Stromal cell of bone marrow (primary cell): ENCODE data around the gene BTBD16.

Experiments
- DNase-seq: peaks from one replicate; pipeline ENCODE4 v3.0.0-alpha.2; 2012; ENCODE audit warnings: low read depth

The BTBD16 gene

DNA sequence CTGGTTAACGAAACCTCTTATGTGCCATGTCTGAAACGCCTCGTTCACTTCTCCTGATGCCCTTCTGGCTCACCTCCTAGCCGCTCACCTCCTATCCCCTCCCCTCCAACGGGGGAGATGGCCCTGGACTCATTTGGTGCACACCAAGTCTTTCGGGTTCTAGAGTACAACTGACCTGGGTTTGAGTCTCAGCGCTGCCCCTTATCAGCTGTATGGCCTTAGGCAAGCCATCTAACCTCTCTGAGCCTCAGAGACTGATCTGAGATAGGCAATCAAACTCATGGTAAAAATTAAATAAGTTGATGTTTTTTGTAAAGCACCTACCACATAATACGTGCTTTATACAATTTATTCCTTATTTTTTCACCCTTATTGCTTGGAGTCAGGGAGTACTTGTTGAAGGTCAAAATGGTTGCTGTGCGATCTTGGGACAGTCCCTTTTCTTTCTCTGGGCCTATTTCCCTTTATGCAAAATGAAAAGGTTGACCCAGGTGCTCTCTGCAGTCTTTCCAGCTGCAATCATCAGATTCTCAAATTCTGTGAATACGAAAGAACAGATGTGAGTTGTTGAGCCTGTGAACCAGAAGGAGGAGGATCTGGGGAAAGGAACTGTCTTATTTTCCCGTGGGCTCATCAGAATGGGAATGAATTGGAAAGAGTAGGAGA, 72.2 kb downstream of the BTBD16 start:
- DNase-seq, result no peak

DNA sequence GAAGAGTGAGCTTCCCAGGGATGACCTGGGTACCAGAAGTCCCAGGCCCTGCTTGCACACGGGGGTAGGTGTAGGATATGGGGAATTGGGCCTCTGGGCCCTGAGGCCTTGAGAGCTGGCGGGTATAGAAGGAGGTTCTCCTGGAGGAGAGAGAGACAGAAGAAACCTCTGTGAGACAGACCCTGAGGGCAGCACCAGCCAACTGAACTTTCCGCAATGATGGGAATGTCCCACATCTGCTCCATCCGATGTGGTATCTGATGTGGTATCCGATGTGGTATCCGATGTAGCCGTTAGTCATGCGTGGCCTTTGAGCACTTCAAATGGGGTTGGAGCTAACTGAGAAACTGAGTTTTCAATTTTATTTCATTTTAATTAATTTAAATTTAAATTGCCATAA, 72.8 kb downstream of the BTBD16 start:
- DNase-seq, result no peak

DNA sequence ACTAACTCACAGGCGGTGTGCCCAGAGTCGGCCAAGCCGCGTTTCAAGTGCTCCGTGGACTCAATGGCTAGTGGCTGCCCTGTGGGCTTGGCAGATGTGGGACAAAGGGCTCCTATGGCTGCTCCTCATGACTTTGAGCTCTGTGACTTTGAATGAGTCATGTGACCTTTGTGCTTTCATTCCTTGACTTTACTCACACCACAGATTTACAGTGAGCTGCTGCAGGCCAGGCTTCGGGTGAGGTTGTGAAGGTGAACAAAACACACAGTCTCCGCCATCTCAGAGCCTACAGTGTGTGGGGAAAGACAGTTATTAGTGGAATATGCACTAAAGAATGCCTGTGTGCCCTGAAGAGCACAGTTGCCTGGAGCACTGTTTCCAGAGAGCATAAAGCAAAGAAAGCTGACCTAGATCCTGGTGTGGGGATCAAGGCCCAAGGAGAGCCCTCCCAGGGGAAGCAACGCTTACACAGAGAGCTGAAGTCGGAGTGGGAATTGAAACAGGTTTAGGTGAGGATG, 73.7 kb downstream of the BTBD16 start:
- DNase-seq, result peak; percentile 27

DNA sequence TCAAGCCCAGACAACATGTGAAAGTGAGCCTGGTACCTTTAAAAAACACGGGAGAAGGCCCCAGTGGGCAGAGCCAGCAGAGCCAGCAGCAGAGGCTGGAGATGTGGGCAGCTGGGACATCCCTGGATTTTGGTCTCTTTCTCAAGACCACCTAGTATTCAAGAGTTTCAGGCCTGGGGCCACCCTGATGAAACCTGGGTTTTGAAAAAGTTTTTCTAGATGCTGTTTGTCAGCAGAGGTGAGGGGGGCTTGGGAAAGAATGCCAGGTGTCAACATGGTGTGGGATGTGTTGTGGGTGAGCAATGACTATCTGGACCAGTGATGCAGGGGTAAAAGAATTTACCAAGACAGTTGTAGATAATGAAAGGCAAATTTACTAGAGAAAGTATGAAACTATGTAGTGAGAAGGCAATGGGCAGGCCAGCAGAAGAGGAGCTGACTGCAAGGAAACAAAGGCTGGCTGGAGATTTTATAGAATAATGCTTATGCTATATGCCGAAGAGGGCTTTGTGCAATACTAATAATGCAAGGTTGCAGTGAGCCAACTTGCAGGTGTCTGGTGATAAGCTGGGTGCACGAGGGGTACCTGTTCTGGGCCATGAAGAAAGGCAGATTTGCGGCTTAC, 75.3 kb downstream of the BTBD16 start:
- no peak for DNase-seq

DNA sequence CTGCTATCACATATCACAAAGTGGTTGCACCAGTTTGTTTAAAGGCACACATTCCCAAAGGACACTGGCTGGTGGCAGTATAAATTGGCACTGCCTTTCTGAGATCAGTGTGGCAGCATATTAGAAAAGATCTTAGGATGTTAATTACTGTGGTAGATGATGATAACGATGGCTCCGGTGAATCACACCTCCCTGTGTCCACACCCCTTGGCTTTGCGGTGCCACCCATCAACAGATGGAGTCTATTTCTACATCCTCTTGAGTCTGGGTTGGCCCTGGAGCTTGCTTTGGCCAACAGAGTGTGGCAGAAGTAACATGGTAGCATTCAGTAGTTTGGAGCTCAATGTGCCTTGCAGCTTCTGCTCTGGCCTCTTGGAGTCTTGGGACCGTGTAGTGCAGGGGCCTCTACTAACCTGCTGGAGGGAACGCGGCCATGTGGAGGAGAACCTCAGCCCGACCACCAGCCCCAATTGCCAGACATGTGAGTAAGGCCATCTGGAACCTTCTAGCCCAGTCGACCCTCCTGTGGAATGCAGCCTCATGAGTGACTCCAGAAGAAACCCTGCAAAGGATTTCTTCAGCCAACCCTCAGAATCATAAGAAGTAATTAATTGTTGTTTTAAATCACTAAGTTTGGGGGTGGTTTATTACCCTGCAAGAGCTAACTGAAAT, 76.2 kb downstream of the BTBD16 start:
- no peak for DNase-seq

DNA sequence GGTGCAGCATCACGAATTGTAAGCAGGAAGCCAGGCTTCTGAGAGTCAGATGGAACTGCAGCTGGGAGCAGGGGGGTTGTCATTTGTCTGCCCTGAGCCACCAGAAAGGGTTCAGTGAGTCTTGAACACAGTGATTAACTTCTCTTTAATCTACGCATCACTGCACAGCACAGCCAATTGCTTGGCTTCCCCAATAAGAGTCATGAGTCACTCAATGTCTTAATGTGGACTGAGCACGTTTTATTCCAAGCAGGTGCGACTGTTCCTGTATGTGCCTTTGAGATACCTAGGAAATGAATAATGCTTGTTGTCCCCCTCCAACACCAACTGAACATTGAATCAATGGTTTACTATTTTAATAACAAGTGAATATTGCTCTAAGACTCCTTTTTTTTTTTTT, 77.4 kb downstream of the BTBD16 start:
- no peak for DNase-seq

DNA sequence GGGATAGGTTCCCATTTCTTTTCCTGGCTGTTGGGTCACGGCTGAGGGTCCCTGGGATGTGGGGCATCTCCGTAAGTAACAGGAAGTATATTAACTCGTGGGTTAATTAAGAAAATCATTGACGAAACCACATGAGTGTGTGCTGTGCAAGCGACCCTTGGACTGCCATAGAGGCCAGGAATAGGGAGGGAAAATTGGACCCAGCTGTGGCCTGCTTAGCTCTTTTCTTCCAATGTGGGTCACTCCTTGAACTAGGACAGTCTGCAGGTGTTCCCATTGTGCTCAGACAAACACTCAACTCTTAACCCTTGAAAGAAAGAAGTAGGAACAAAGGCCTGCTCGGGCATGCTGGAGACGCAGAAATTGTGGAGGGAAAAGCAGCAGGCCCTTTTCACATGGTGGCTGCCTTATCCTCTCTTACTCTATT, 77.9 kb downstream of the BTBD16 start:
- no peak for DNase-seq

DNA sequence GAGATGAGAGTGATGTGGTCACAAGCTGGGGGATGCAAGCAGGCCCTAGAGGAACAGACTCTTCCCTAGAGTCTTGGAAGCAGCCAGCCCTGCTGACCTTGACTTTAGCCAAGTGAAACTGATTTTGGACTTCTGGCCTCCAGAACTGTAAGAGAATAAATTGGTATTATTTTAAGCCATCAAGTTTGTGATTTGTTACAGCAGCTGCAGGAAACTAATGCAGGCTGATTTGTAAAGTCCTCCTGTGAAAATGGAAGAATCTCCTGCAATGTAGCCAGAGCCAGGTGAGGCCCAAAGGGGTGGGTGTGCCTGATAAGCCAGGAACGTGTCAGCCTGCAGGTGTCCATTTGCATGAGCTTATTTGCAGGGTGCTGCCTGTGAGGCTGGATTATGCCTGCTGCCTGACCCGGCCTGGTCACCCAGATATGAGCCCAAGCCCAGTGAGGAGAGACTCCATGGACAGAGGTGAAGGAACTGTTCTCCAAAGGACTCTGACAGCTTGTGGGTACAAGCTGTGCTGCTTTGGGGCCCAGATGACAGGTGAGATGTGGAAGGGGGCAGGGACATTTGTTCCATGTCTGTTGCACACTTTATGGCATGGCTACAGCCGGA, 78.8 kb downstream of the BTBD16 start:
- DNase-seq, result no peak

DNA sequence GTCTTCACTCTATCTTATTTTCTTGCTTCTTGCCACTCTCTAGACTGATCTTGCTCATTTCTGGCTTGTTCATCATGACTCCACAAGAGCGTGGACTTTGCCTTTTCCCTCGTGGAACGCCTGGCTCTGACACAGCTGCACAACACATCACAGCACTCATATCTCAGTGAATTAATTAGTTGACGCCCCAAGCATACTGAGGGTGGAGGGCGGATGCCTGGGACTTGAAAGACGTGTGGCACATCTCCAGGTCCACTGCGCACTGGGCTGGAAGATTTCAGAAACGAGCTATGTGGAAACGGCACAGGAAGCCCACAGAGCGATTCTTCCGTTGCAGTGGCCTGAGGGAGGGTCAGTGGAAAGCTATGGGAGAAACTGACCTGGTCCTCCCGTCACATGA, 79.8 kb downstream of the BTBD16 start:
- no peak for DNase-seq

DNA sequence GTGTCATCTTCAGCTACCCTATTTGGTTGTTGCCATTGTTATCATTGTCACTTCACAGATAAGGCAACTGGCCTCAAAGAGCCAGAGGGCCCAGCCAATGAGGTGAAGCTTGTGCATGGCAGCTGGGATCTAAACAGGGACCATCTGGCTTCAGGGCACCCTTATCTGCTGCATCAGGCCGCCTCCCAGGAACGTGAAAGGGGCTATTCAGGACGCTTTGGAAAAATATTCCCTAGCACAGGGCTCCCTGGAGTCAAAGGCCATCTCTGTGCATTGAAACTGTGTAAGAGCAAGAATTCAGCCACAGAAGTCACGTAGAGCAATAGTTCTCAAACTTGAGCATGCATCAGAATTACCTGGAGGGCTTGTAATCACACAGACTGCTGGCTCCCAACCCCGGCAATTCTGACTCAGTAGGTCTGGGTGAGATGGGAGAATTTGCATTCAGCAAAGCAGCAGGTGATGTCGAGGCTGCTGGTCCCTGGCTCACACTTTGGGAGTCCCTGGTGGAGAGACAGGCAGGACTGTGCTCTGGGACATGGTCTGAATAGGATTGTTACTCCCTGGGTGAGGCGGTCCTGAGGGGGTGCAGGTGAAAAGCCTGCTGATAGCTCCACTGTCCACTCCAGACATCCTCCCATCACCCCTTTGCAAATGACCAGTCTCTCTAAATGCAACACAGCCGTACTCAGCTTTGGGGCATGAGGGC, 81.9 kb downstream of the BTBD16 start:
- DNase-seq, result no peak

DNA sequence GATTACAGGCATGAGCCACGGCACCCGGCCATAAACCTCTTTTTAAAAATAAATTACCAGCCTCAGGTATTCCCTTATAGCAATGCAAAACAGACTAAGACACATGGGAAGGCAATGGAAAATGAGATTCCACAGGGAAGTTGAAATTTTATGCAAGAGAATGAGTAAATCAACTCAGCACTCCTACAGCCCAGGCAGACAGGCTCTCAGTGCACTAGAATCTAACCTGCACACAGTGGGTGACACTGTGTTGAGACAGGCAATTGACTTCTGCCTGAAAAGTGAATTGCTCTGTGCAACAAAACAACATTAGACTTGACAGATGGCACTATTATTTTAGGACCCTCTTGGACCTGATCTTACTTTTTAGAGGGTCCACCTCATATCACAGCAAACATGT, 83.3 kb downstream of the BTBD16 start:
- no peak for DNase-seq

DNA sequence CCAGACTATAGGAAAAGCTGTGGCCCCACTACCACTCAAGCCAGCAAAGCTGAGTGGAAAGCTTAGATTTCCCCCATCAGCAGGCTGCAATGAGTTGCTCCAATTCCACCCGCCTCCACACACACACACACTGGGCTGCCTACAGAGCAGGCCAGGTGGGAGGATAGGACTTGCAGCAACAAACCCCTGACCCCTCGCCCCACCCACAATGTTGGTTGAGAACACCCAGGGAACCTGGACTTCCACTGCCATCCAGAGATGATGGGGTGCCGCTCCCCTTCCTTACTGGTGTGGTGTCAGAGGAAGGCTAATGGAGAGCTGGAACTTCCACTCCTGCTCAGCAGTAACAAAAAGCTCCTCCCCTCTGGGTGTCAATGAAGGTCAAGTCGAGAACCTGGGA, 86.6 kb downstream of the BTBD16 start:
- DNase-seq, result no peak

DNA sequence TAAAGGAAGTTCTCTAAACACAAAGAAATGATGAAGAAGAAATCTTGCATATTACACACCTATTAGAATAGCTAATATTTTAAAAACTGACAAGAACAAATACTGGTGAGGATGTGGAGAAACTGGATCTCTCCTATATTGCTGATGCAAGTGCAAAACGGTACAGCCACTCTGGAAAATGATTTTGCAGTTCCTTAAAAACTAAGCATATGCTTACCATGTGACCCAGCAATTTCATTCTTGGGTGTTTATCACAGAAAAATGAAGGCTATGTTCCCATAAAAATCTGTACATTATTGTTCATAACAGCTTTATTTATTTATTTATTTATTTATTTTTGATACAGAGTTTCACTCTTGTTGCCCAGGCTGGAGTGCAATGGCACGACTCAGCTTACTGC, 88.5 kb downstream of the BTBD16 start:
- DNase-seq, result no peak

DNA sequence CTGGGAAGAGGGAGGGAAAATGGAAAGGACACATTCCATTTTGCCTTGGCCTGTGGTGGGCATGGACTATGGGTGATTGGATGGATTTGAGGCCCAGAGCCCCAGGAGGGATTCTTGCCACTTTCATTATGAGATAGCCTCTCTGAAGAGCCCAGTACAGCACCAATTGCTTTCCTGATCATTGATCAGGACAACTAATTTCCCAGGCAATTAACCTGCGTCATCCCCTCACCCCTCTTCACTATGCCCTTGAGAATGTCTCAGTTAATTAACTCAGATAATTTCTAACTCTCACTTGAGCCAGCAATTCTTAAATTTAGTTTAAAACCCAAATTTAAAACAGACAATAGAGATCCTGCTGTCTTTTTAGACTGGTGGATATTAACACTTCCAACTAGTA, 90.0 kb downstream of the BTBD16 start:
- DNase-seq, result no peak

DNA sequence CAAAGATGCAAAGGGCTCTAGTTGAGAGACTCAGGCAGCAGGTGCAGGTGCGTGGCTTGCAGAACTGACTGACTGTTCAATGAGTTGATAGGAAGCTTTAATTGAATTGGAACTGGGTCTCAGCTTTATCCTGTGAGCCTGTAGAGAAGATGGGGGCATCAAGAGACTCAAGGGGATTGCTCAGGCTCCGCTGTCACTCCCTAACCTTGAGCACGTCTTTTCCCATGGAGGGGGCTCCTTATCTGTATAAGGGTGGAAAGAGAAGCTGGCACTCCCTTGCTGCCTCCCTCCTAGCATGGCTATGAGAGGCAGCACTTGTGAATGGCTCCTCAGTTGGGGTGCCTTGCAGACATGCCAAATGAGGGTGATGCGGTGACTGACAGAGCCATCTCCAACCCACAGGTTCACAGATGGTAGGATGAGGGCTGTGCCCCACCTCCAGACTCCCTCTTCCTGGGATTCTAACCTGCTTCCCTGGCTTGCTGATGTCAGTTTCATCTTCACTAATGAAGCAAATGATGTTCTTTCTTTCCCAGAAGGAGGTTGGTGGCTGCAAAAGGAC, 91.0 kb downstream of the BTBD16 start:
- DNase-seq, result no peak

DNA sequence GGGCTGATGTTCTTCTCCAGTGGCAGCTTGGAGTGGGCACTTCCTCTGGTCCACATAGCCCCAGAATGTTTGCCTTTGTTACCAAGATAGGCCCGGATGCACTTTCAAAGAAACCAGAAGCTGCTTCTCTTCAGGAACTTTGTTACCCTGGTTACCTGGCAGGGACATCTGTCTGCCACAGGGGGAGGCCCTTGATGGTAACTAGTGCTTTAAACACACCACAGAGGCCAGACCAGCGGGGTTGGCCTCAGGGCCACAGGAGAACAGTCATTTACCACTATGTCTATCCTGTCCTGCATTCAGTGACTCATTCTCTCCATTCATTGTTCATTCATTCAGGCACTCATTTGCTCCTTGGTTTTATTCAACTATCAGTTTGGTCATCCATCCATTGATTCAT, 91.5 kb downstream of the BTBD16 start:
- DNase-seq, result peak; percentile 40

DNA sequence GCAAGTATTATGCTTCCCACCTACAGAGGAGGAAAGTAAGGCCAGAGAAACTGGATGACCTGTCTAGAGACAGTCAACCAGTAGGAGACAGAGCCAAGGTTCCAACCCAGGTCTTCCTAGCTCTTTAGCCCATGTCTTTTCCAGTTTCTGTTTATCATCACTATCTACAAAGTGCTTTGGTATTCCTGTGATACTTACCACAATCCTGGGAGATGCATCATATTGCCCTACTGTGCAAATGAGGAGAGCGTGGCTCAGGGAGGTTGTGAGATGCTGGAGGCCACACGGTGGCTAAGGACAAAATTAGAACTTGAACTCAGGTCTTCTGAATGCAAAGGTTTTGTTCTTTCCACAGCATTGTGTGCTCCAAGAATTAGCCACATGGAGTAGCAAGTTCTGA, 92.2 kb downstream of the BTBD16 start:
- no peak for DNase-seq

DNA sequence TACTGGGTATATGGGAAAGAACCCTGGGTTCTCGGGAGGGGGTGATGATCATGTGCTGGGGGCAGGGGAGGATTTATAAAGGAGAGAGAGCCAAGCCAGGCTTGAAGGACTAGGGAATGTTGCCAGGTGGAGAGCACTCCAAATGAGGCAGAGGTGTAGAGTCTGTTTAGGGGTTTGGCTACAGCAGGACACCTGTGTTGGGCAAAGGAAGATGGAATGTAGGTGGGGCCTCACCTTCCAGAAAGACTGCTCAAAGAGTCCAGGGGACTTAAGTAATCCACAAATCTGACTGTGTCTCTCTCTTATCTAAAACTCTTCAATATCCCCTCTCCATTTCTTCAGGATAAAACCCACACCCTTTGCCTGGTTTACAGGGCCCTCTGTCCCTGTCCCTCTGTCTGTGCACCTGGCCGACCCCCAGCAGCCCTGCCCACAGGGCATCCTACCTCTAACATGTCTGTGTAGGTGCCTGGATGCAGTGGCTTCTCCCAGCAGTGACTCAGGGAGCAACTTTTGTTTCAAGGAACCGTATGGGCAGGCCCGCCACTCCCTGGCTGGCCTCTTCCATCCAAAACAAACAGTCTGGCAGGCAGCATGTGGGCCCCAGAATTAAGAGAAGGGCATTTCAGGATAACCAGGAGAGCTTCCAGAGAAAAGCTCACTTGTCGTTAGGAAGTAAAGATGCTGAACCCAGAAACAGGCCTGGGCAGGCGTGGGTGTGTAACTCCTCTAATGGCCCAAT, 92.8 kb downstream of the BTBD16 start:
- no peak for DNase-seq

DNA sequence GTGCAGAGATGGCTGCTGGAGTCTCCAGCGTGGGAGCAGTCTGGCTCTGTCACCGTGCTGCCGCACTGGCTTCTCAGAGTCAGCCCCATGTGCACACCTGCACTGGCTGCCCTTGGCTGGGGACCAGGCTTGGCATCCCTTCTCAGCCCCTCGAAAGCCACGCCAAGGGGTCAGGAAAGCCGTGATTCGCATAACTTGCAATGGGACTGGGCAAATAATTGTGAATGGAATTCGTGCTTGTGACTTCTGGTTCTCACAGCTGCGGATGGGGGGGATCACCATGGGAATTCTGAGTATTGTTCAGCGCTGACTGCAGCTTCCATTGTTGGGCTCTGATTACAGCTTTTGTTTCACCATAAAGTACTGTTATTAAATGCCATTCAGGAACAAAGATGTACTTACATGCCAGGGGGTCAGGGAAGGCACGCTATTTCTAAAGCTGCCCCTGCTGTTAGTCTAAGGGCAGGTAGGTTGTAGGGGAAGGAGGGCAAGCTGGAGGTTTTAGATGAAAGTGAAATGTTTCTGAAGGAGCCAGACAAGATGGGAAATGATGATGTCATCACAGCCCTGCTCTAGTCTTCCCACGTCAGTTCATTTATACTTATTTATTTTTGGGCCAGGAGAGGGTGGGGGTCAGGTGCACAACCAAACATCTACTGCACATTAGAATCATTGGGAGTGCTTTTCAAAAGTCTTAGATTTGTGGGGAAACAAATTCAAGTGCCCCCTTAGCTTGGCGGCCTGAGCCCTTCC, 97.6 kb downstream of the BTBD16 start:
- DNase-seq, result no peak

DNA sequence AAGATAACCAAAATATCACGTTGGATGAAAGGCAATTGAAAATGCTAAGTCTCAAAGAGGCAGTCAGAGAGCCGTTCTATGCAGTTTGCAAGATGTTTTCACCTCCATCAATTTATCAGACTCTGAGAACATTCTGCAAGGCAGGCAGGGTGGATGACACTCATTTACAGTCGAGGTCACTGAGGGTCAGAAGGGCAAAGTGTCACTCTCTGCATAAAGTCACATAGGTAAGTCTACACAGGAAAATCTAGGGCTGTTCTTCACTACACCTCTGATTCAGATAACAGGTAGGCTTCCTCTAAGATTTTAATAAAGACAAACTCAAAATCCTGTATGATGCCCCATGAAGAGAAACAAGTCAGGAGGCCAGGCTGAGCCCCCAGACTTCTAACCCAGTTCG, 102.0 kb downstream of the BTBD16 start:
- no peak for DNase-seq

DNA sequence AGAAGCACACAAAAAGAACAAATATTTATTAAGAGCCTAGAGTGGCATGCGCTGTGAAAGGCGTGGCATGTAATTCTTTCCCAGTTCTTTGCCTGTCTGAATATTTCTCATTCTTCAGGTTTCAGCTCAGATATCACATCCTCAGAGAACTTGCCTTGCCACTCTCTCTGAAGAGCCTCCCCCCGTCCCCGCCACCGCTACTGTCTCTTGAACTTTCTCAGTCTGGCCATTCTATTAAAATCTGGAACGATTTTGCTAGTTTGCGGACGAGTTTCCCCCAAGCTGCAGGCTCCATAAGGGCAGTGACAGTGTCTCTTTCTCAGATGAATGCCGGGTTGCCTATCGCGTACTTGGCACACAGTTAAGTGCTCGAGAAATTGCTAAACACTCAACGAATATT, 102.6 kb downstream of the BTBD16 start:
- DNase-seq, result no peak
